ENCODE data around the gene ADGRG7. TPM values are rescaled to one million over a fixed set of nuclear protein-coding genes. Genes with fewer than 3 reads are reported as not detected.

ADGRG7 gene
- total RNA-seq, 2 experiments from 2014 or later = not detected

- POLR2A ChIA-PET = no interaction called here
- DNase-seq (no peak), ATAC-seq (ENCODE audit: low read depth) (no peak)
- H3K4me3 Mint-ChIP-seq = no peak overlapping the region
- H3K36me3 Mint-ChIP-seq = peaks cover 20% of the 10 kb centered on the region
- H3K9me3 Mint-ChIP-seq = no peaks in the 10 kb centered on the region
- no peaks in the 10 kb centered on the region for H3K27me3 Mint-ChIP-seq
- no peak overlapping the region for H3K27ac Mint-ChIP-seq
- peaks cover 10% of the 10 kb centered on the region for H3K4me1 Mint-ChIP-seq
Measured at GRCh38 chr3:100730524-100730923, 121.1 kb downstream of the ADGRG7 start.

- ATAC-seq (ENCODE audit: low read depth) = no peak
- H3K4me3 Mint-ChIP-seq = no peak overlapping the region
- H3K9me3 Mint-ChIP-seq = no peaks in the 10 kb centered on the region
- no peaks in the 10 kb centered on the region for H3K27me3 Mint-ChIP-seq
- no peak for DNase-seq
- POLR2A ChIA-PET = no interaction called here
- peaks cover 7% of the 10 kb centered on the region for H3K4me1 Mint-ChIP-seq
- peaks cover 22% of the 10 kb centered on the region for H3K36me3 Mint-ChIP-seq
- no peak overlapping the region for H3K27ac Mint-ChIP-seq
Measured at GRCh38 chr3:100732435-100732834, 123.0 kb downstream of the ADGRG7 start.

- H3K4me3 Mint-ChIP-seq = no peak overlapping the region
- peaks cover 2% of the 10 kb centered on the region for H3K4me1 Mint-ChIP-seq
- H3K27ac Mint-ChIP-seq = no peak overlapping the region
- peaks cover 19% of the 10 kb centered on the region for H3K36me3 Mint-ChIP-seq
- POLR2A ChIA-PET = no interaction called here
- no peak for DNase-seq
- no peaks in the 10 kb centered on the region for H3K9me3 Mint-ChIP-seq
- ATAC-seq (ENCODE audit: low read depth) = no peak
- H3K27me3 Mint-ChIP-seq = no peaks in the 10 kb centered on the region
Measured at GRCh38 chr3:100737334-100737733, 127.9 kb downstream of the ADGRG7 start.

GRCh38 chr3:100740207-100740606, 130.8 kb downstream of the ADGRG7 start:
- no peaks in the 10 kb centered on the region for H3K4me1 Mint-ChIP-seq
- H3K36me3 Mint-ChIP-seq = peaks cover 15% of the 10 kb centered on the region
- no peaks in the 10 kb centered on the region for H3K9me3 Mint-ChIP-seq
- H3K27ac Mint-ChIP-seq = no peak overlapping the region
- no peak for ATAC-seq (ENCODE audit: low read depth)
- POLR2A ChIA-PET = no interaction called here
- no peaks in the 10 kb centered on the region for H3K27me3 Mint-ChIP-seq
- no peak for DNase-seq
- H3K4me3 Mint-ChIP-seq = no peak overlapping the region

GRCh38 chr3:100743535-100743934, 134.1 kb downstream of the ADGRG7 start:
- H3K27ac Mint-ChIP-seq = no peak overlapping the region
- POLR2A ChIA-PET = no interaction called here
- DNase-seq (no peak), ATAC-seq (ENCODE audit: low read depth) (no peak)
- peaks cover 29% of the 10 kb centered on the region for H3K36me3 Mint-ChIP-seq
- no peak overlapping the region for H3K4me3 Mint-ChIP-seq
- H3K27me3 Mint-ChIP-seq = no peaks in the 10 kb centered on the region
- no peaks in the 10 kb centered on the region for H3K9me3 Mint-ChIP-seq
- no peaks in the 10 kb centered on the region for H3K4me1 Mint-ChIP-seq

- Mint-ChIP-seq H3K9me3 (no peaks in the 10 kb centered on the region), H3K27ac (no peak overlapping the region), H3K36me3 (peaks cover 31% of the 10 kb centered on the region), H3K4me1 (no peaks in the 10 kb centered on the region), H3K4me3 (no peak overlapping the region), H3K27me3 (no peaks in the 10 kb centered on the region)
- POLR2A ChIA-PET = no interaction called here
- ATAC-seq (ENCODE audit: low read depth) (no peak), DNase-seq (no peak)
Measured at GRCh38 chr3:100744671-100745070, 135.3 kb downstream of the ADGRG7 start.

Other genes with a start within 250 kb of the ADGRG7 start
- gene TOMM70, start 208.5 kb upstream of the ADGRG7 start, total RNA-seq = 10 to 100 TPM; 36.6 to 39.2 TPM
- 1 to 10 TPM; 1.1 to 1.8 TPM for gene LNP1, start 208.1 kb upstream of the ADGRG7 start, total RNA-seq
- under 1 TPM; 0.20 to 0.78 TPM for gene TMEM45A, start 117.0 kb upstream of the ADGRG7 start, total RNA-seq
- gene TFG, start 99.9 kb downstream of the ADGRG7 start, total RNA-seq = 10 to 100 TPM; 45.1 to 48.4 TPM

Measured in activated naive CD8-positive, alpha-beta T cell treated with anti-CD3 and anti-CD28 coated beads, Interleukin-2, amount 10 ng/mL, durations not matched to agents 7 days and 5 days (primary cell).